K562 (cell line): ENCODE data around the gene ATXN1. TPM values are rescaled to one million over a fixed set of nuclear protein-coding genes. Genes with fewer than 3 reads are reported as not detected.

Experiments
- ATAC-seq: fragments of 200-7000 bp; cut with Tn5 transposase; 3 replicates; pipeline ENCODE4 v1.9.1; 2020; ENCODE audit warnings: moderate library complexity
- BruUV-seq: library from RNA; stranded (reverse); fragments of 400-500 nt; replicated peaks from 2 replicates; lab custom pipeline; 2021; lab: Mats Ljungman, UMichigan
- CTCF ChIA-PET: fragments of 300-600 bp; formaldehyde crosslinking; extraction: SDS; loops from one replicate; lab custom pipeline; 2021; ENCODE audit warnings: low intra/inter-chr PET ratio; lab: Yijun Ruan, JAX
- POLR2A ChIA-PET: fragments of 300-600, 350-650 bp; sonication (Branson Sonifier 250); formaldehyde crosslinking; extraction: SDS; loops from one replicate; lab custom pipeline; 2021; ENCODE audit warnings: antibody characterized with exemption, inconsistent platforms; lab: Yijun Ruan, JAX
- DNase-seq, 4 experiments: peaks; one replicate each; pipeline versions ENCODE4 v3.0.0 to v3.0.0-alpha.2; 2011 to 2018; ENCODE audit warnings: low spot score in 3 of 4, mixed read lengths in 3 of 4; ENCODE audit errors: extremely low read depth in 1 of 4
- FAIRE-seq: peaks from 2 replicates; lab custom pipeline; 2011; peaks lifted over from hg19 to GRCh38; lab: Jason Lieb, UNC
- H2AFZ ChIP-seq: 2 replicates; pipeline ENCODE4 v1.6.0; 2011; ENCODE audit warnings: low read depth, low read length, control low read depth, inconsistent platforms
- H3K27ac ChIP-seq: fragments of 200-600 bp; 3 replicates; pipeline ENCODE4 v1.8.0; 2011; ENCODE audit warnings: low read depth, mild to moderate bottlenecking, control low read depth, inconsistent platforms, low read length, moderate library complexity, mixed read lengths; ENCODE audit errors: extremely low read depth
- H3K27me3 ChIP-seq, 2 experiments: fragments of 300-600 bp in 1 of 2; 2 replicates in 1 of 2; 3 replicates in 1 of 2; pipeline versions ENCODE4 v1.6.0 to v1.8.0; 2011; ENCODE audit warnings: inconsistent platforms in 2 of 2, low read length in 2 of 2, mild to moderate bottlenecking in 1 of 2, mixed read lengths in 1 of 2, moderate library complexity in 1 of 2; ENCODE audit not compliant: control insufficient read depth in 2 of 2, insufficient read depth in 2 of 2
- H3K36me3 ChIP-seq: fragments of 300-600 bp; 3 replicates; pipeline ENCODE4 v1.8.0; 2011; ENCODE audit warnings: mild to moderate bottlenecking, low read length, inconsistent platforms; ENCODE audit not compliant: control insufficient read depth, insufficient read depth
- H3K4me1 ChIP-seq, 2 experiments: fragments of 200-600 bp in 1 of 2; replicated peaks in 1 of 2; 2 replicates in 1 of 2; 3 replicates in 1 of 2; pipeline versions ENCODE4 v1.5.1 to v1.8.0; 2011; ENCODE audit warnings: inconsistent platforms in 2 of 2, low read length in 2 of 2, mild to moderate bottlenecking in 1 of 2, mixed read lengths in 1 of 2, moderate library complexity in 1 of 2; ENCODE audit not compliant: control insufficient read depth in 2 of 2, insufficient read depth in 2 of 2
- H3K4me2 ChIP-seq: 2 replicates; pipeline ENCODE4 v1.6.1; 2011; ENCODE audit warnings: low read length, control low read depth, inconsistent platforms, mixed read lengths; ENCODE audit not compliant: insufficient read depth
- H3K4me3 ChIP-seq: fragments of 200-600 bp; sonication (generic), shearing (Covaris generic); 2 replicates; pipeline ENCODE4 v1.5.1; 2016; ENCODE audit warnings: control low read depth, inconsistent platforms
- H3K79me2 ChIP-seq: fragments of 200-600 bp; 3 replicates; pipeline ENCODE4 v1.8.0; 2011; ENCODE audit warnings: low read length, inconsistent platforms; ENCODE audit not compliant: control insufficient read depth, insufficient read depth
- H3K9ac ChIP-seq, 2 experiments: 2 replicates each; pipeline versions ENCODE4 v1.6.0 to v1.6.1; 2011; ENCODE audit warnings: low read depth in 2 of 2, low read length in 2 of 2, control low read depth in 1 of 2, inconsistent platforms in 1 of 2, mild to moderate bottlenecking in 1 of 2, mixed read lengths in 1 of 2; ENCODE audit not compliant: insufficient read depth in 1 of 2
- H3K9me1 ChIP-seq: one replicate; pipeline ENCODE4 v1.6.0; 2011; ENCODE audit warnings: inconsistent platforms, mild to moderate bottlenecking, low read length, moderate library complexity; ENCODE audit not compliant: control insufficient read depth, insufficient read depth
- H3K9me3 ChIP-seq: replicated peaks from 2 replicates; pipeline ENCODE4 v1.5.1; 2011; ENCODE audit warnings: low read depth, low read length, inconsistent platforms; ENCODE audit not compliant: control insufficient read depth, insufficient read depth
- H4K20me1 ChIP-seq: replicated peaks from 2 replicates; pipeline ENCODE4 v1.6.1; 2011; ENCODE audit warnings: low read length, inconsistent platforms, mixed read lengths; ENCODE audit not compliant: control insufficient read depth, insufficient read depth
- ATF7 ChIP-seq: fragments of 450-650 bp; IDR thresholded peaks from 2 replicates; pipeline ENCODE4 v1.7.1; 2014; ENCODE audit warnings: mild to moderate bottlenecking, moderate library complexity
- CBFA2T2 ChIP-seq: fragments of 450-650 bp; conservative IDR thresholded peaks from 2 replicates; pipeline ENCODE4 v1.6.1; 2017; ENCODE audit warnings: mild to moderate bottlenecking
- CCNT2 ChIP-seq: IDR thresholded peaks from 2 replicates; pipeline ENCODE4 v1.6.1; 2011; ENCODE audit warnings: borderline replicate concordance, low read depth, mild to moderate bottlenecking, moderate library complexity, mixed read lengths, low read length; ENCODE audit not compliant: insufficient read length; ENCODE audit errors: extremely low read depth
- COPS2 ChIP-seq: fragments of 450-650 bp; conservative IDR thresholded peaks from 2 replicates; pipeline ENCODE4 v1.6.1; 2016; ENCODE audit warnings: mild to moderate bottlenecking, moderate library complexity
- CREB5 ChIP-seq: fragments of 250-450 bp; sonication (Bioruptor Pico); IDR thresholded peaks from 2 replicates; pipeline ENCODE4 v1.5.0; 2020; ENCODE audit warnings: mild to moderate bottlenecking
- DMBX1 ChIP-seq: fragments of 250-450 bp; sonication (Bioruptor Pico); IDR thresholded peaks from 2 replicates; pipeline ENCODE4 v1.8.0; 2022; ENCODE audit warnings: inconsistent platforms, mild to moderate bottlenecking, moderate library complexity, borderline replicate concordance
- JUNB ChIP-seq: fragments of 450-650 bp; formaldehyde crosslinking; conservative IDR thresholded peaks from 2 replicates; pipeline ENCODE4 v1.4.0; 2020; ENCODE audit warnings: mild to moderate bottlenecking
- KDM2B ChIP-seq: fragments of 250-450 bp; sonication (Bioruptor Pico); IDR thresholded peaks from 2 replicates; pipeline ENCODE4 v1.8.0; 2021; ENCODE audit warnings: mild to moderate bottlenecking, moderate library complexity
- MED1 ChIP-seq: sonication (generic); formaldehyde crosslinking; IDR thresholded peaks from 2 replicates; pipeline ENCODE4 v1.8.1; 2023; ENCODE audit warnings: missing genetic modification reagents, borderline replicate concordance
- POLR2G ChIP-seq: fragments of 200-400 bp; formaldehyde crosslinking; IDR thresholded peaks from 2 replicates; pipeline ENCODE4 v1.6.1; 2017; ENCODE audit warnings: low read depth, mild to moderate bottlenecking, antibody characterized with exemption, low read length, moderate library complexity
- RBM22 ChIP-seq: fragments of 200-400 bp; formaldehyde crosslinking; IDR thresholded peaks from 2 replicates; pipeline ENCODE4 v1.6.1; 2018; ENCODE audit warnings: low read length, low read depth; ENCODE audit not compliant: poor library complexity, severe bottlenecking
- TEAD4 ChIP-seq, 2 experiments: sonication (generic) in 1 of 2; formaldehyde crosslinking in 1 of 2; IDR thresholded peaks; 2 replicates each; pipeline versions ENCODE4 v1.6.1 to v1.8.0; 2012 to 2022; ENCODE audit warnings: borderline replicate concordance in 1 of 2, inconsistent platforms in 1 of 2, low read length in 1 of 2, mild to moderate bottlenecking in 1 of 2, missing genetic modification reagents in 1 of 2
- THRAP3 ChIP-seq: fragments of 450-650 bp; IDR thresholded peaks from 2 replicates; pipeline ENCODE4 v1.6.1; 2016; ENCODE audit warnings: mild to moderate bottlenecking, inconsistent platforms, borderline replicate concordance
- ZNF146 ChIP-seq: IDR thresholded peaks from one replicate; pipeline ENCODE4 v1.6.1; 2018; ENCODE audit warnings: missing compliant biosample characterization; ENCODE audit not compliant: unreplicated experiment
- ZNF311 ChIP-seq: fragments of 250-450 bp; sonication (Bioruptor Pico); IDR thresholded peaks from 2 replicates; pipeline ENCODE4 v1.4.0; 2020; ENCODE audit warnings: mild to moderate bottlenecking, moderate library complexity
- ZNF324 ChIP-seq: fragments of 250-450 bp; sonication (Bioruptor Pico); IDR thresholded peaks from 2 replicates; pipeline ENCODE4 v1.4.0; 2020; ENCODE audit warnings: mild to moderate bottlenecking
- ZNF436 ChIP-seq: fragments of 250-450, 450-650 bp; sonication (Bioruptor Pico); formaldehyde crosslinking; IDR thresholded peaks from 2 replicates; pipeline ENCODE4 v1.7.0; 2020; ENCODE audit warnings: mild to moderate bottlenecking
- WGBS: fragments of 100-300 bp; shearing (Covaris generic); methylation state at CpG from one replicate; pipeline ENCODE4 v1.1.6; 2016; ENCODE audit warnings: low coverage, mixed read lengths; ENCODE audit not compliant: insufficient coverage; ENCODE audit errors: missing lambda C conversion rate; 5-methylcytosine and 5-hydroxymethylcytosine counted together
- in situ Hi-C: fragments of 300-500 bp; cut with MboI; formaldehyde crosslinking; loops from 4 replicates; pipeline ENCODE4 v1.15.0; 2018; ENCODE audit warnings: inconsistent platforms, mixed read lengths
- intact Hi-C: fragments of 100-400 bp; cut with micrococcal nuclease; formaldehyde crosslinking; loops from 2 replicates; pipeline ENCODE4 v1.14.2; 2022
- polyA plus RNA-seq, 8 experiments: library from polyadenylated mRNA; depleted of rRNA in 4 of 8; stranded (reverse) in 5 of 8; unstranded in 3 of 8; fragments of >200 nt; fragmentation: Nextera tagmentation in 2 of 8; fragmentation: Illumina TruSeq in 1 of 8; extraction: Ambion mirVana in 2 of 8; extraction: Trizol in 1 of 8; gene quantifications; 2 replicates each; pipeline versions ENCODE4 v1.2.1 to v1.2.3, GENCODE V29; 2011 to 2014; ENCODE audit warnings: inconsistent platforms in 1 of 8, missing spikeins in 1 of 8
- total RNA-seq, 7 experiments: library from RNA; depleted of rRNA in 6 of 7; stranded (reverse); fragments of >200 nt in 6 of 7; fragmentation: Illumina TruSeq in 2 of 7; extraction: Trizol in 2 of 7; gene quantifications; 2 replicates each; pipeline versions ENCODE4 v1.2.1 to v1.2.3, GENCODE V29; 2011 to 2021; ENCODE audit warnings: low replicate concordance in 1 of 7
- TF ChIP-seq, protein P1 (sequence below): sonication (generic); formaldehyde crosslinking; IDR thresholded peaks from 2 replicates; pipeline ENCODE4 v1.9.0; 2022; ENCODE audit warnings: mild to moderate bottlenecking, missing genetic modification reagents

ATXN1 gene
- total and polyA plus RNA-seq, 9 of the 15 experiments (the other 6 are each of a cell fraction or from before 2014, with no cell fraction given), result under 0.01 to 1.2 (median 0.58) TPM

GRCh38 chr6:16278750-16279149, 482.5 kb downstream of the ATXN1 start:
- Histone ChIP-seq H3K9me3 (no peaks in the 10 kb centered on the region), H2AFZ (no peak overlapping the region), H3K27ac (no peak overlapping the region), H3K4me2 (no peak overlapping the region), H3K79me2 (peaks cover 6% of the 10 kb centered on the region; the same call in 2 of the 3 replicates), H4K20me1 (0 out of 2 replicates have a peak, but pooled peaks cover 6% of the 10 kb centered on the region), H3K9me1 (peaks cover 7% of the 10 kb centered on the region), H3K27me3 (no peaks in the 10 kb centered on the region), H3K4me1 (peaks cover 15 to 19% of the 10 kb centered on the region in 2 experiments), H3K4me3 (no peak overlapping the region), H3K9ac (no peak overlapping the region), H3K36me3 (peaks cover 84% of the 10 kb centered on the region)
- ATAC-seq (no peak), DNase-seq (no peak), FAIRE-seq (no peak)
- intact Hi-C loops, result loop anchor here (10.0 kb wide), 1 partner anchor 584 kb away; no protein-coding TSS in a partner anchor
- TF ChIP-seq RBM22, result peak; percentile 33
- TF ChIP-seq, protein P1, sequence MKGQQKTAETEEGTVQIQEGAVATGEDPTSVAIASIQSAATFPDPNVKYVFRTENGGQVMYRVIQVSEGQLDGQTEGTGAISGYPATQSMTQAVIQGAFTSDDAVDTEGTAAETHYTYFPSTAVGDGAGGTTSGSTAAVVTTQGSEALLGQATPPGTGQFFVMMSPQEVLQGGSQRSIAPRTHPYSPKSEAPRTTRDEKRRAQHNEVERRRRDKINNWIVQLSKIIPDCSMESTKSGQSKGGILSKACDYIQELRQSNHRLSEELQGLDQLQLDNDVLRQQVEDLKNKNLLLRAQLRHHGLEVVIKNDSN (CRISPR knock-in tag), result 0 out of 2 replicates have a peak, but pooled peaks have one; percentile 18
- TF ChIP-seq THRAP3, result no peak
- TF ChIP-seq COPS2, result no peak
- TF ChIP-seq CBFA2T2, result no peak
- TF ChIP-seq CCNT2, result no peak
- no peak for TF ChIP-seq DMBX1
- TF ChIP-seq ZNF311 (CRISPR knock-in tag), result no peak
- TF ChIP-seq TEAD4 (IDR thresholded peaks at IDR 0.05; ENCODE audit: low read length), result no peak
- TF ChIP-seq TEAD4 (CRISPR knock-in tag; IDR thresholded peaks at IDR 0.05; ENCODE audit: borderline replicate concordance), result 0 out of 2 replicates have a peak, but pooled peaks have one; percentile 17
- TF ChIP-seq MED1, result no peak
- no peak for TF ChIP-seq KDM2B (CRISPR knock-in tag)
- TF ChIP-seq ATF7, result no peak
- TF ChIP-seq ZNF146, result no peak
- no peak for TF ChIP-seq ZNF324 (CRISPR knock-in tag)
- no peak for TF ChIP-seq CREB5 (CRISPR knock-in tag)
- TF ChIP-seq POLR2G, result peak; percentile 26; the same call in 1 of the 2 replicates
- TF ChIP-seq ZNF436 (CRISPR knock-in tag), result no peak
- no peak for TF ChIP-seq JUNB (CRISPR knock-in tag)
- ChIA-PET CTCF (no interaction called here), POLR2A (interaction anchor here (1.2 to 5.6 kb wide), 3 partner anchors 7 to 12 kb away, joined by 3 to 57 read pairs (median 5); no protein-coding TSS in a partner anchor)
- BruUV-seq, result no TSS peak
- WGBS, result 93% methylated on average over 9 of the region's 9 CpGs
- in situ Hi-C loops, result no loop called here
